H1 (cell line): ENCODE results near the gene NDUFS3. TPM values are rescaled to one million over a fixed set of nuclear protein-coding genes. Genes with fewer than 3 reads are reported as not detected.

Experiments used
- CTCF ChIP-seq, 3 experiments: IDR thresholded peaks; 1 replicate in 2 of 3; 2 replicates in 1 of 3; pipeline versions ENCODE4 v1.5.1 to v1.6.1; 2011; ENCODE audit warnings: low read length in 3 of 3, mild to moderate bottlenecking in 3 of 3, inconsistent platforms in 2 of 3, low read depth in 1 of 3, moderate library complexity in 1 of 3; ENCODE audit not compliant: insufficient read depth in 1 of 3; ENCODE audit errors: control extremely low read depth in 1 of 3
- polyA plus RNA-seq, 7 experiments: library from polyadenylated mRNA; depleted of rRNA in 3 of 7; stranded (reverse) in 5 of 7; unstranded in 2 of 7; fragments of >200 nt in 5 of 7; fragments of 200-250 nt in 2 of 7; gene quantifications; 1 replicate in 5 of 7; 2 replicates in 1 of 7; 4 replicates in 1 of 7; pipeline versions ENCODE4 v1.2.1 to v1.2.3, GENCODE V29; 2011 to 2013; ENCODE audit warnings: missing spikeins in 2 of 7, mixed read lengths in 2 of 7
- total RNA-seq: library from RNA; stranded (reverse); fragmentation: NEBNext Ultra II Directional; extraction: Animal tissue kit (Norgen Biotek cat#: 25700); gene quantifications from 2 replicates; pipeline ENCODE4 v1.2.1, GENCODE V29; 2021

NDUFS3 gene
- total and polyA plus RNA-seq, 2 of the 8 experiments (the other 6 are each of a cell fraction or from before 2014, with no cell fraction given): 135 to 241 TPM

GRCh38 chr11:47592251-47592650 is 13.4 kb downstream of the NDUFS3 start (continued):
- no peak for TF ChIP-seq CTCF (IDR thresholded peaks at IDR 0.05; ENCODE audit: control extremely low read depth in 1 of 3, insufficient read depth in 1 of 3, low read depth in 1 of 3, low read length in 3 of 3)
